Stimulated activated CD8-positive, alpha-beta memory T cell treated with anti-CD3 and anti-CD28 coated beads, Interleukin-2, amount 100 ng/mL, for 1 hour (primary cell): ENCODE results near the gene MMAB.

Experiments
- DNase-seq, 2 donors: peaks; one replicate each; pipeline ENCODE4 v3.0.0-alpha.2; 2020; ENCODE audit warnings: low read depth in 2 of 2

MMAB gene

DNA sequence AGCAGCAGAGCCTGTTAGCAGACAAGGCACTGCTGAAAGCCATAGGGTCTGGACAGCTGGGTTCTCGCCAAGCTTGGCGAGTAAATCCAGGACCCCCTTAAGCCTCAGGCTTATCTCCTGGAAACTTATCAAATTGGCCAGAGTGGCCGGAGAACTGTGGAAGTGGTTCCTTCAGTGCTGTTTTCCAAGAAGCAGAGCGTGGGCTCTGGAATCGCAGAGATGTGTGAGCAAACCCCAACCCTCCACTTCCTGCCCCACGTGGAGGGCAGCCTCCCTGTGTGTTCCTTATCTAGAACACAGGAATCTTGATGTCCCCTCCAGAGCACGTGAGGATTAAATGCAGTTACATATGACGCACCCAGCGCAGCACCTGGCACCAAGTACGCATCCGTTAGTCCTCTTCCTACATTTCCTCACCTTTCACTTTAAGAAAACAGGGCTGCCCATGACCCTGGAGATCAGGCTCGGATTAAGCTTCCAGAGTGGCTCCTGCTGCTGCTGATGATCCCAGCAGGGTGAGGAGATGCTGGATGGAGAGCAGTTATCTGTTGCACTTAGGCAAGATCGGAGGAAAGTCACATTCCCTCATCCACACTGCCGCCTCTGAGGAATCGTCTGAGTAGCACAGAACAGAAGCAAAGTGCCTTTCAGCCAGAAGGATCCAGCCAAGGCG lies 35.0 kb downstream of the MMAB start:
- DNase-seq = no peak

- DNase-seq = no peak
Observed at GRCh38 chr12:109537136-109537535, 36.2 kb downstream of the MMAB start.

DNA sequence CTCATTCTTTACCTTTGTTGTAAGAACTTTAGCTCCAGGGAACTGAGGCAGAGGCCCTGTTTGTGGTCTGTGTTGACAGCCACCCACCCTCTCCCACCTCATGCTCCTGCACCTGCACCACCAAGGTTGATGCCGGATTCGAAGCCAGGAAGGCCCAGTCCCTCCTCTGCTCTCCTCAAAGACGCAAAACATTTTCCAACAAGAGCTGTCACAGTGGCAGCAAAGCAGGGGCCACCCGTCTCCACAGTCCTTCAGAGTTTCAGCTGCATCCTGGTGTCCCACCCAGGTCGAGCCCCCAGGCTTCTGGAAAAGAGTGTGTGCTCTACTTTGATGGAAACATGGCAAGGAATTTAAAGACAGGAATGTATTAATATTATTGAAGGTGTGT lies 37.4 kb downstream of the MMAB start:
- DNase-seq = no peak

- no peak for DNase-seq
Observed at GRCh38 chr12:109535231-109535862, 38.0 kb downstream of the MMAB start.

GRCh38 chr12:109534456-109534855 lies 38.8 kb downstream of the MMAB start:
- DNase-seq = no peak

DNA sequence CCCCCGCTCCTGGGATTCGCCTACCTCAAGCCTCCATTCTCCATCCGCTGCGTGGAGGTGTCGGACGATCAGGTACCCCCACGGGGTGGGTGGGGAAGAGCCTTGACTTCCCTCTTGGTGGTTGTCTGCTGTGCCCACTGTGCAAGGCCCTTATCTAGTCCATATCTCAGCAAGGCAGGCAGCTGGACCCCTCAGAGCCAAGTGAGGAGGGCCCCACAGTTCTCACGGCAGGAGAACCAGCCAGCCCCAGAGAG lies 39.9 kb downstream of the MMAB start:
- DNase-seq = no peak

- DNase-seq = no peak
Observed at GRCh38 chr12:109532721-109533486, 40.4 kb downstream of the MMAB start.

DNA sequence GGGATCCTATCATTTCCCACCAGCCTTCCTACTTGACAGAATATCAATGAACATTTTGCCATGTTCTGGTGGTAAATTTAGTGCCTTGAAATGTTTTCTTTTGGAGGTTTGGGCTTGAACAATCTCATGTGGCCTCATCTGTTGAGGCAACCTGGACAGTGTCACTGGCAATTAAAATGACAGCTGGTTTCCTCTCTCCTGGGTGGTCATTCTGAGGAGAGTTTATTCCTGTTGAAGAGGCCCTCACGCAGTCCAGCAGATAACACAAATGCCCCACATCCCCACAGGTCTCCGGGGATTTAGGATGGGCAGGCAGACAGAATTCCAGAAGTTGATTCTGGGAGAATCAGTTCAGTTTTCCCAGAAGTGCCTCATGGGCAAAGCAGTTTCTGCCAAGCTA lies 41.9 kb downstream of the MMAB start:
- DNase-seq = no peak

DNA sequence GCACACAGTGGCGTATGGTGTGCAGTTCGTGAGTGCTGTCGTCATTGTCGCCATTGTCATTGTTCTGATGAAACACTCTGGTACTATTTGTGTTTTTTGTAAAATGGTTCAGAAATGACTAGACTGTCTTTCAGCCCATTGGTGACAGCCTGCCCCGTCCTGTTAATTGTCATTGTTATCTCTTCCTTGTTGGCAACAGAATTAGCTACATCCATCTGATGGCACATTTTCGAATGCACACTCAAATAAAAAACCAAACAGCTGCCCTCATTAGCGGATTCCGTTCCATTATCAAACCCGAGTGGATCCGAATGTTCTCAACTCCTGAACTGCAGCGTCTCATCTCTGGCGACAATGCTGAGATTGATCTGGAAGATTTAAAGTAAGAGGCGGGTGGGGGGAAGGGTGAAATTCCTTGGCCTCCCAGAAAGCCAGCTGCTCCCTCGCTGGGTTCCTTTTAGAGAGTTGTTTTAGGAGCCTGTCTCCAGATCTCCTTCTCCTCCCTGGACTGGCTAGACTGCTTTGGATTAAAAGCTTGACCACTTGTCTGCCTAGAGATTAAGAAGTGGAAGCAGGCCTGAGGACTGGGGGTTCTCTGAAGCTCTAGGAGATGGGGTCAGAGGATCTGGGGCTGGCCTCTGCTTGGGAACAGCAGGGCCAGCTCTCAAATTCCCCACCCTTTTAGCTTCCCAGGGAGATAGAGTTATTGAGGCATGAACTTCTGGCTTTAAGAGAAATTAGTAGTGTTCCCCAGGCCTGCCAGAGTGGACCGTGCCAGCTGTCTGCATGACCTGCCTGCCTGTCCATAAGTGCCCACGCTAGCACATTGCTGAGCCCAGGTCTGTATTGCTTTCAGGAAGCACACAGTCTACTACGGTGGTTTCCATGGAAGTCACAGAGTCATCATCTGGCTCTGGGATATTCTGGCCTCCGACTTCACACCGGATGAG lies 43.3 kb downstream of the MMAB start:
- no peak for DNase-seq

DNA sequence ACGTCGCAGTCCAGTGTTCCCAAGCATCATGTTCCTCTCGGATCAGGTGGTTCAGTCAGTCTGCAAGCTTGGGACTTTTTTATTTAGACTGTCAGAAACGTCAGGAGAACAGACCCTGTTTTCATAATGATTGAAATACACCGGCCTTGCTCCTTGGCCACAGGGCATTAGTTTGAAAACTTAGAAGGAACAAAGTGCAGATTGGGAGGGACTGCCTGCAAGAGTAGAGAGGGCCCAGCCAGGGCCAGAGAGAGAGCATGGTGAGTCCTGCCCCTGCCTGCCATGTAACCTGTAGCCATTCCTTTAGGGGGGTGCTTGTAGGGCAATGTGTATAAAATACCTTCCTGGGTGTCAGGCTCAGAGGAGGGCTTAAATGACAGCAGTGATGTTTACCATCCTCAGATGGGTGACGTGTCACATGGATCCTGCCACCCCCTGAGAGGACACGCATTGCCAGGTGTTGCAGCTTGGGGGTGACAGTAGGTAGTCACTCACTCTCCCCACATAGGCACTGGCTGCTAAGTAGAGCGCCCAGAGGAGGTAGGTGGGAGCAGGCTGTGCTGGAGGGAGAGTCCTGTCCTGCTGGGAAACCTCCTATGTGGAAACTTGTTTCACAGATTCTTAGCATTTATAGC lies 45.7 kb downstream of the MMAB start:
- no peak for DNase-seq

- no peak for DNase-seq
Observed at GRCh38 chr12:109525279-109525585, 48.1 kb downstream of the MMAB start.

- no peak for DNase-seq
Observed at GRCh38 chr12:109524466-109525278, 48.6 kb downstream of the MMAB start.

DNA sequence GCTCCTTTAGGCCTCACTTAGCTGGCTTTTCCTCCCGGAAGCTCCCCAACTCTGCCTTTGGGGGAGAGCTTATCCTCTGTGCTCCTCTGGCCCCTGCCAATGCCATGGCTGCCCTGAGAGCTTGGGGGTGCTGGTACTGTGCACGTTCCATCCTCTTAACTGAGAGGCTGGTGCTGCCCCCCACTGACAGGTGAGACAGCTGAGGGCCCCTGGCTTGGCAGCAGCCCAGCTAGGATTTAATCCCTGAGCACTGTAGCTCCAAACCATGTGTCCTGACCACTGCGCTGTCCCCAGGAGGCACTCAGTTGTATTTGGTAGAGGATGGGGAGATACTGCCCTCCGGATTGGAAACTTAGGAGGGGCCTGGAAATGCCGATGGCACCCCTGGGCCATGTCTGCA lies 49.8 kb downstream of the MMAB start:
- DNase-seq = no peak

DNA sequence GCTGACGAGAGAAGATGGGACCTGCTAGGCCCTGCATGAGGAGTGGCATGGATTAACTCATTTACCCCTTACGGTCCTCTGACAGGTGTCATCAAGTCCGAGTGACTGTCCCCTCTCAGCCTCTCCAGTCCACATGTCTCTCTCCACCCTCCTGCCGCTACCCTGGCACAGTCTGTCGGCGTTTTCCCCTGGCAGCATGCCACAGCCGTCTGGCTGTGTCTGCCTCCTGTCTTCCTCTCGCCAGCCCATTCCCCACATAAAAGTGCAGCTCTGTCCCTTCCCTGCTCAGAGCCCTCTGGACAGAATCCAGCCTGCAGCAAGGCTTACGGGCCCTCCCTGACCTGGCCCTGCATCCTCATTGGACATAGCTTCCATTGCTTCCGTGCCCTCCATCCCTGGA lies 50.2 kb downstream of the MMAB start:
- DNase-seq = no peak

- DNase-seq = no peak
Observed at GRCh38 chr12:109521831-109522230, 51.5 kb downstream of the MMAB start.

DNA sequence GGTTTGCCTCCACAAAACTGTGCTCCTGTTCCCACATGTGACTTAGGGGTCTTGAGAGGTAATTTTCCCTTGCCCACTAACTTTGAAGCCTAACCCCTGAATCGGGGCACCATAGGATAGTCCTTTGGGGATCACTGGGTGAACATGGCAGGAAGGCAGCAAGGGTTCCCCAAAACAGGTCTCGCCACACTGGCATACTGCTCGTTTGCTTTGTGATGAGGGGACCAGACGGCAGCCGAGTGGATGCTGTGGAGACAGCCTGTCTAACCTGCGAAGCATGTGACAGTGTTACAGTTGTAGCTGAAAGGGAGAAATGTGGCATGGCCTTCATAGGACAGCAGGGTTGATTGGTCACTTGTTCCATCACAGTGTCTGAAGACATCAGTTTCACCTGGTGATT lies 53.5 kb downstream of the MMAB start:
- no peak for DNase-seq

- DNase-seq = peak; percentile 14 to 36
Observed at GRCh38 chr12:109518820-109519665, 54.3 kb downstream of the MMAB start.

DNA sequence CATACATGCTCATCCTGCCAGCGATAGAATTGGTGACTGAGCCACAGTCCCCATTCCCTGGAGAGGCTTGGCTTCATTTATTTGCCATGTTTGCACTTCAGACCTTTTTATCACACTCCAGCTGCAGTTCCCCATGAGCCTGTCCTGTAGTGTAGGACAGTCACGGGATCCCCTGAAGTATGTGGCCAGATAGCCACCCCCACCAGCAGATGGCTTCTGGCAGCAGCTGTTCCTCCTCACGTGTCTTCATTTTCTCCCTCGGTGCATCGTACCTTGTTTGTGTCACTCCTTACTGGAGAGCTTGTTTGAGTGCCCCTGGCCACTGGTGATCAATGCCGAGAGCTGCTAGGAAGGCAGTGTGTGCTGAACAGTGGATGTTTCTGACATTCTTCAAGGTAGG lies 55.7 kb downstream of the MMAB start:
- DNase-seq = no peak

DNA sequence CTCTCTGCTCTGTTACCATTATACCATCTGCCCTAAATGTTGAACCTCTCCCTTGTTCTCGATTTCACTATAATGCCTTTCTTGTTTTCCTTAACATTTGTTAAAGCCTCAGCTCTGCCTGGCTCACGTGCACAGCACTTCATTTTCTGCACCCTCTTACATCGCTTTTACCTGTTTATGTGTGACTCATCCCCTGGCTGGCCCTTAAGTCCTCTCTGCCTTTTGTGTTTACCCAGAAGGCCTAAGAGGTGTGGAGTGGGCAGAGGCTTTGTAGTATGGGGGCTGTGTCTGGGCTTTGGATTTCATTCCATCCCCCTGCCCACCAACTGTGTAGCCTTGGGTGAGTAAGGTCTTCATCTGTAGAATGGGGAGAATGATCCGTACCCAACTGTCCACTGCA lies 59.3 kb downstream of the MMAB start:
- no peak for DNase-seq

DNA sequence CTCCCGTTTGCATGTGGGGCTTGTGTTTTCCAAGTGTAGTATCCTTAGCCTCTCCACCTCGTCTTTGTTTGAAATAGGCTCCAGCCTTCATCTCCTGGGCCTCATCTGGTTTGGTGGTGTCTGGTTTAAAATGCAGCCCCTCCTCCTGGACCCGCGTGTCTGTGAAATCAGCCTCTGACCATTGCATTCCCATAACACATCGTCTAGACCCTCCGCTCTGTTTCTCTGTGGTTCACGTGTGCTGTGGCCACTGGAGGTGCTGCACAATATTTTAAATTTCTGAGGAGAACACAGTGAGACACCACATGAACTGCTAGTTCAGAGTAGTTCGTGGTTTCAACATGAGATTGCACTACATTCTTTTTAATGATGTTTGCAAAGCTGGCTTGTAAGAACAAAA lies 60.3 kb downstream of the MMAB start:
- no peak for DNase-seq
